Body of pancreas (tissue), 4 donors: Measurements from ENCODE around the gene FTCD.

ENCODE experiments used
- CTCF ChIP-seq, 7 experiments: fragments of 450-650 bp in 4 of 7; fragments of 200-600 bp in 3 of 7; sonication (generic) in 3 of 7; IDR thresholded peaks; one replicate each; pipeline ENCODE4 v1.5.1; 2016 to 2019; ENCODE audit warnings: antibody characterized with exemption in 7 of 7
- POLR2A ChIP-seq, 3 donors: fragments of 450-650 bp; IDR thresholded peaks; one replicate each; pipeline ENCODE4 v1.6.1; 2016; ENCODE audit warnings: antibody characterized with exemption in 3 of 3, mild to moderate bottlenecking in 2 of 3

GRCh38 chr21:46113497-46114176 is 41.7 kb downstream of the FTCD start:
- TF ChIP-seq CTCF (IDR thresholded peaks at IDR 0.05) (no peak), POLR2A (IDR thresholded peaks at IDR 0.05) (no peak)
